SK-N-SH (cell line): ENCODE data around the gene POLR3E.

Source experiments
- CHD2 ChIP-seq: fragments of 150-350 bp; IDR thresholded peaks from 2 replicates; pipeline ENCODE4 v1.6.1; 2018; ENCODE audit warnings: low read length; ENCODE audit not compliant: partially characterized antibody
- EP300 ChIP-seq, 2 experiments: IDR thresholded peaks; 2 replicates each; pipeline versions ENCODE4 v1.4.0 to v1.6.1; 2012; ENCODE audit warnings: borderline replicate concordance in 1 of 2, low read depth in 1 of 2, low read length in 1 of 2
- FOXJ3 ChIP-seq: sonication (generic); formaldehyde crosslinking; IDR thresholded peaks from 2 replicates; pipeline ENCODE4 v1.5.1; 2020; ENCODE audit warnings: mild to moderate bottlenecking, missing genetic modification reagents
- GABPA ChIP-seq: IDR thresholded peaks from 2 replicates; pipeline ENCODE4 v1.4.0; 2012; ENCODE audit warnings: low read depth, mild to moderate bottlenecking
- MXI1 ChIP-seq: IDR thresholded peaks from 2 replicates; pipeline ENCODE4 v1.6.1; 2012; ENCODE audit warnings: mild to moderate bottlenecking, low read depth, low read length, improper control_type of control experiment
- RAD21 ChIP-seq: IDR thresholded peaks from 2 replicates; pipeline ENCODE4 v1.6.1; 2012; ENCODE audit warnings: mild to moderate bottlenecking, low read length
- RCOR1 ChIP-seq: fragments of 150-350 bp; IDR thresholded peaks from 2 replicates; pipeline ENCODE4 v1.6.1; 2017; ENCODE audit warnings: antibody characterized with exemption, low read length
- SIN3A ChIP-seq: IDR thresholded peaks from 2 replicates; pipeline ENCODE4 v1.6.1; 2012; ENCODE audit warnings: low read depth, mild to moderate bottlenecking, low read length, moderate library complexity, borderline replicate concordance
- TAF1 ChIP-seq: IDR thresholded peaks from 2 replicates; pipeline ENCODE4 v1.6.1; 2012; ENCODE audit warnings: low read depth, mild to moderate bottlenecking, low read length, moderate library complexity, borderline replicate concordance
- TCF12 ChIP-seq: IDR thresholded peaks from 2 replicates; pipeline ENCODE4 v1.4.0; 2012
- YY1 ChIP-seq: IDR thresholded peaks from 2 replicates; pipeline ENCODE4 v1.4.0; 2012; ENCODE audit warnings: low read depth, mild to moderate bottlenecking
- TF ChIP-seq, protein P1 (sequence below): fragments of 150-350 bp; IDR thresholded peaks from 2 replicates; pipeline ENCODE4 v1.6.1; 2017; ENCODE audit warnings: antibody characterized with exemption, low read length, low read depth, borderline replicate concordance
- TF ChIP-seq, protein P2 (sequence below): fragments of 200-600 bp; sonication (generic); IDR thresholded peaks from 2 replicates; pipeline ENCODE4 v1.6.1; 2017; ENCODE audit warnings: antibody characterized with exemption, mild to moderate bottlenecking, moderate library complexity
- TF ChIP-seq, protein P3 (sequence below): IDR thresholded peaks from 2 replicates; pipeline ENCODE4 v1.4.0; 2012; ENCODE audit warnings: low read depth

DNA sequence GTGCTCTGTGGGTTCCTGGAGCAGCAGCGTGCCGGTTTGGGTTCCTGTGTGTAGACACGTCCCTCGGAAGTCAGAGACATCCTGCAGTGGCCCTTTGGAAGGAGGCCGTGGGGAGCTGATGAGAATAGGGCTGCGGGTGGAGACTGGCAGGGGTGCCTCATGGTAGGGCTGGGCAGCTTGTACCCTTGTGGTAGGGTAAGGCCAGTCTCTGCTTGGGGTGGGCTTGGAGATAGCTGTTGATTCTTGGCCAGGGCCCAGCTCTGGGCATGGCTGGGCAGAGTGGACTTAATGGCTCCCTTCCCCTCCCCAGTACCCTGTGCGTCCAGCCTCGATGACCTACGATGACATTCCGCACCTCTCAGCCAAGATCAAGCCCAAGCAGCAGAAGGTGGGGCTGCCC is 10.6 kb downstream of the POLR3E start:
- TF ChIP-seq YY1: no peak
- TF ChIP-seq MXI1: no peak
- TF ChIP-seq, protein P1, sequence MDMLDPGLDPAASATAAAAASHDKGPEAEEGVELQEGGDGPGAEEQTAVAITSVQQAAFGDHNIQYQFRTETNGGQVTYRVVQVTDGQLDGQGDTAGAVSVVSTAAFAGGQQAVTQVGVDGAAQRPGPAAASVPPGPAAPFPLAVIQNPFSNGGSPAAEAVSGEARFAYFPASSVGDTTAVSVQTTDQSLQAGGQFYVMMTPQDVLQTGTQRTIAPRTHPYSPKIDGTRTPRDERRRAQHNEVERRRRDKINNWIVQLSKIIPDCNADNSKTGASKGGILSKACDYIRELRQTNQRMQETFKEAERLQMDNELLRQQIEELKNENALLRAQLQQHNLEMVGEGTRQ: no peak
- no peak for TF ChIP-seq TAF1
- TF ChIP-seq, protein P2, sequence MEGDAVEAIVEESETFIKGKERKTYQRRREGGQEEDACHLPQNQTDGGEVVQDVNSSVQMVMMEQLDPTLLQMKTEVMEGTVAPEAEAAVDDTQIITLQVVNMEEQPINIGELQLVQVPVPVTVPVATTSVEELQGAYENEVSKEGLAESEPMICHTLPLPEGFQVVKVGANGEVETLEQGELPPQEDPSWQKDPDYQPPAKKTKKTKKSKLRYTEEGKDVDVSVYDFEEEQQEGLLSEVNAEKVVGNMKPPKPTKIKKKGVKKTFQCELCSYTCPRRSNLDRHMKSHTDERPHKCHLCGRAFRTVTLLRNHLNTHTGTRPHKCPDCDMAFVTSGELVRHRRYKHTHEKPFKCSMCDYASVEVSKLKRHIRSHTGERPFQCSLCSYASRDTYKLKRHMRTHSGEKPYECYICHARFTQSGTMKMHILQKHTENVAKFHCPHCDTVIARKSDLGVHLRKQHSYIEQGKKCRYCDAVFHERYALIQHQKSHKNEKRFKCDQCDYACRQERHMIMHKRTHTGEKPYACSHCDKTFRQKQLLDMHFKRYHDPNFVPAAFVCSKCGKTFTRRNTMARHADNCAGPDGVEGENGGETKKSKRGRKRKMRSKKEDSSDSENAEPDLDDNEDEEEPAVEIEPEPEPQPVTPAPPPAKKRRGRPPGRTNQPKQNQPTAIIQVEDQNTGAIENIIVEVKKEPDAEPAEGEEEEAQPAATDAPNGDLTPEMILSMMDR: no peak
- TF ChIP-seq CHD2: no peak
- TF ChIP-seq, protein P3, sequence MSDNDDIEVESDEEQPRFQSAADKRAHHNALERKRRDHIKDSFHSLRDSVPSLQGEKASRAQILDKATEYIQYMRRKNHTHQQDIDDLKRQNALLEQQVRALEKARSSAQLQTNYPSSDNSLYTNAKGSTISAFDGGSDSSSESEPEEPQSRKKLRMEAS: no peak
- no peak for TF ChIP-seq GABPA
- no peak for TF ChIP-seq TCF12
- TF ChIP-seq EP300 (IDR thresholded peaks at IDR 0.05; ENCODE audit: borderline replicate concordance in 1 of 2, low read depth in 1 of 2, low read length in 1 of 2): no peak
- TF ChIP-seq RCOR1: no peak
- no peak for TF ChIP-seq RAD21
- no peak for TF ChIP-seq FOXJ3
- no peak for TF ChIP-seq SIN3A
